Measurements from ENCODE around the gene SPPL3.

SPPL3 gene

GRCh38 chr12:120830966-120831365 is 73.2 kb downstream of the SPPL3 start:
- DNase-seq (ENCODE audit: low read depth) = no peak
- H3K4me3 ChIP-seq (ENCODE audit: control insufficient read depth, low read depth, low read length) = no peak overlapping the region
- no peak for TF ChIP-seq CTCF (IDR thresholded peaks at IDR 0.05; ENCODE audit: control insufficient read depth, insufficient read depth, low read depth, low read length, missing control alignments)

GRCh38 chr12:120830052-120830940 is 73.9 kb downstream of the SPPL3 start:
- no peak for DNase-seq (ENCODE audit: low read depth)
- no peak overlapping the region for H3K4me3 ChIP-seq (ENCODE audit: control insufficient read depth, low read depth, low read length)
- TF ChIP-seq CTCF (IDR thresholded peaks at IDR 0.05; ENCODE audit: control insufficient read depth, insufficient read depth, low read depth, low read length, missing control alignments) = no peak

DNA sequence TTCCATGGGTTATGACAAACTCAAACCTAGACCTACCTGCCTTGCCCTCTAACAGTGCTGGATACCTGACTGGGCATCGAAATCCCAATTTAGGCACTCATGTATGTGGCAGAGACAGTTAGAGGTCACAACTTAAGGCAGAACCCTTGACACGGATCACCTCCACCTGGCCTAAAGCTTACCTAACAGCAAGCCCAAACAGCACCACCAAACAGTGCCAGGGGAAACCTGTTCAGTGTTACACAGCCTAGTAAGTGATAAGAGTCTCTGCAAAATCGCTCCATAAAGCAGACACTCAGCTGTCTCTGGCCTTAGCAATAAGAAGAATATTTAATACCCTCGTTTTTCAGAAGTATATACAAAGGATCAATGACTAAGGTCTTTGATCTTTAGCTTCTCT is 77.8 kb downstream of the SPPL3 start:
- no peak overlapping the region for H3K4me3 ChIP-seq (ENCODE audit: control insufficient read depth, low read depth, low read length)
- no peak for TF ChIP-seq CTCF (IDR thresholded peaks at IDR 0.05; ENCODE audit: control insufficient read depth, insufficient read depth, low read depth, low read length, missing control alignments)
- DNase-seq (ENCODE audit: low read depth) = no peak

- TF ChIP-seq CTCF (IDR thresholded peaks at IDR 0.05; ENCODE audit: control insufficient read depth, insufficient read depth, low read depth, low read length, missing control alignments) = no peak
- H3K4me3 ChIP-seq (ENCODE audit: control insufficient read depth, low read depth, low read length) = no peak overlapping the region
- no peak for DNase-seq (ENCODE audit: low read depth)
These were observed 78.8 kb downstream of the SPPL3 start for GRCh38 chr12:120825337-120825736.

GRCh38 chr12:120822832-120823503 is 81.2 kb downstream of the SPPL3 start:
- DNase-seq (ENCODE audit: low read depth) = no peak

GRCh38 chr12:120821878-120822277 is 82.3 kb downstream of the SPPL3 start:
- H3K4me3 ChIP-seq (ENCODE audit: control insufficient read depth, low read depth, low read length) = no peak overlapping the region
- TF ChIP-seq CTCF (IDR thresholded peaks at IDR 0.05; ENCODE audit: control insufficient read depth, insufficient read depth, low read depth, low read length, missing control alignments) = no peak
- no peak for DNase-seq (ENCODE audit: low read depth)

More at GRCh38 chr12:120822832-120823503, 81.2 kb downstream of the SPPL3 start:
- no peak for TF ChIP-seq CTCF (IDR thresholded peaks at IDR 0.05; ENCODE audit: control insufficient read depth, insufficient read depth, low read depth, low read length, missing control alignments)
- no peak overlapping the region for H3K4me3 ChIP-seq (ENCODE audit: control insufficient read depth, low read depth, low read length)
